A549 treated with Mapracorat at 1 μM for 4 hours (cell line): ENCODE data around the gene PAFAH2. TPM values are rescaled to one million over a fixed set of nuclear protein-coding genes. Genes with fewer than 3 reads are reported as not detected.

Source experiments
- total RNA-seq: library from RNA; stranded (reverse); fragments of 200-300 nt; extraction: Qiagen RNA extraction; gene quantifications from 5 replicates; pipeline ENCODE4 v1.2.3, GENCODE V29; 2022

PAFAH2 gene
- 6.1 to 9.1 TPM (median 7.8 TPM) in 5 replicates for total RNA-seq

GRCh38 chr1:25997828-25998761 is at the start of gene PAFAH2:
PAFAH2 (minus strand) TSS chr1:25998063; CDS start chr1:25990816, 7,247 bp downstream.

GRCh38 chr1:26045722-26046245 is 47.9 kb upstream of the PAFAH2 start, which contains the start of gene SLC30A2:
SLC30A2 (minus strand) TSS chr1:26046118; CDS start chr1:26045896, 222 bp downstream.

GRCh38 chr1:26021647-26022403 is 24.0 kb upstream of the PAFAH2 start, which contains the start of gene EXTL1:
EXTL1 (plus strand) TSS chr1:26021775; CDS start chr1:26022647, 872 bp downstream.

Other genes starting within 250 kb of the PAFAH2 start
- gene SELENON, start 197.9 kb downstream of the PAFAH2 start, total RNA-seq, result 54.4 to 64.1 TPM (median 61.5 TPM) in 5 replicates
- gene MTFR1L, start 178.1 kb downstream of the PAFAH2 start, total RNA-seq, result 23.7 to 28.3 TPM (median 26.6 TPM) in 5 replicates
- 7.8 to 10.4 TPM (median 8.3 TPM) in 5 replicates for gene AUNIP, start 138.6 kb downstream of the PAFAH2 start, total RNA-seq
- gene PAQR7, start 122.4 kb downstream of the PAFAH2 start, total RNA-seq, result 6.0 to 7.9 TPM (median 7.7 TPM) in 5 replicates
- 217 to 237 TPM (median 234 TPM) in 5 replicates for gene STMN1, start 91.6 kb downstream of the PAFAH2 start, total RNA-seq
- gene EXTL1, start 23.7 kb upstream of the PAFAH2 start, total RNA-seq, result not detected in 5 replicates
- gene SLC30A2, start 48.1 kb upstream of the PAFAH2 start, total RNA-seq, result 0.11 to 0.96 TPM (median 0.31 TPM) in 5 replicates
- gene TRIM63, start 69.6 kb upstream of the PAFAH2 start, total RNA-seq, result 1.3 to 1.8 TPM (median 1.5 TPM) in 5 replicates
- 1.8 to 2.3 TPM (median 1.9 TPM) in 5 replicates for gene PDIK1L, start 113.8 kb upstream of the PAFAH2 start, total RNA-seq
- 0.05 to 0.08 TPM in 2 of 5 replicates, not detected in the others for gene FAM110D, start 161.0 kb upstream of the PAFAH2 start, total RNA-seq
- not detected in 5 replicates for gene C1orf232, start 170.9 kb upstream of the PAFAH2 start, total RNA-seq
- 49.4 to 69.6 TPM (median 64.8 TPM) in 5 replicates for gene ZNF593, start 171.8 kb upstream of the PAFAH2 start, total RNA-seq
- gene ZNF593OS, start 173.8 kb upstream of the PAFAH2 start, total RNA-seq, result 0.65 TPM in 1 of 5 replicates, not detected in the others
- 0.15 to 0.58 TPM (median 0.32 TPM) in 4 of 5 replicates, not detected in the other for gene CNKSR1, start 179.4 kb upstream of the PAFAH2 start, total RNA-seq
- gene CATSPER4, start 192.5 kb upstream of the PAFAH2 start, total RNA-seq, result not detected in 5 replicates
- gene CEP85, start 236.1 kb upstream of the PAFAH2 start, total RNA-seq, result 11.2 to 14.2 TPM (median 12.9 TPM) in 5 replicates